ENCODE results near the gene ABHD14A.
A peak's percentile ranks its signal among the peaks of the same experiment; 100 is the strongest.
"Not testable (repeated sequence)": the region's sequence is repeated elsewhere in the genome, so short reads cannot be mapped to it uniquely, and the experiment has no call there.

The ABHD14A gene

DNA sequence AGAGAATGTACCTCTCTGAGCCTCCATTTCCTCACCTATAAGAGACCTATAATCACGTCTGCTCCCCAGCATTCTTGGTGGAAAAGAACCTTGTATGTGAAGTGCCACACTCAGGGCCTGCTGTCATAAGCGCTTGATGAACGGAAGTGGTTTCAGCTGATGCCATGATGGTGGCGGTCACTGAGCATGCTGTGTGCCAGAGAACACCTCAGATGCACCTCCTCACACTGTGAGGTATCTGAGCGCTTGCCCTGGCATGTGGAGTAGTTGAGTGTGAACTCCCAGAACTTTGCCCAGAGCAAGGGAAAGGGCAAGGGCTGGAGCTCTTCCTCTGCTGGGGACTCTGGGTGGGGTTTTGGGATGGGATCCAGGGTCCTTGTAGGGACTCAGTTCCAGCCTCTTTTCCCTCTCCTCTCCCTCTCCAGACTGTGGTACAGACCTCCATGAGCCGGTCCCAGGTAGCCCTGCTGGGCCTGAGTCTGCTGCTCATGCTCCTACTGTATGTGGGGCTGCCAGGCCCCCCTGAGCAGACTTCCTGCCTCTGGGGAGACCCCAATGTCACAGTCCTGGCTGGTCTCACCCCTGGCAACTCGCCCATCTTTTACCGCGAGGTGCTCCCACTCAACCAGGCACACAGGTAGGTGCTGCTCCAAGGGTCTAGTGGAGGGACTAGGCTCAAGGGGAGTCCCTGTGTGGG, 2.7 kb downstream of the ABHD14A start:
- no peak for DNase-seq

DNA sequence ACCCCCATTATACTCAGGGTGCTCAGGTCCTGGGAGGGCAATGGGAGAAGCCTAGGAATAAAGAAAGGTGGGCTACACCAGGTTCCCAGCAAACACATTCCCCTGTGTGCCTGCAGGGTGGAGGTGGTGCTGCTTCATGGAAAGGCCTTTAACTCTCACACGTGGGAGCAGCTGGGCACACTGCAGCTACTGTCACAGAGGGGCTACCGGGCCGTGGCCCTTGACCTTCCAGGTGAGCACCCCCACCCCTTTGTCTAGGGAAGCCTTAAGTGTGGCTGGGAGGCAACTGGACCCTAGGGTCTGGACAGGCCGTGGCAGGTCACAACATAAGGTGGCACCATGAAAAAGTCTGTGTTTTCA, 3.3 kb downstream of the ABHD14A start:
- DNase-seq = no peak

DNA sequence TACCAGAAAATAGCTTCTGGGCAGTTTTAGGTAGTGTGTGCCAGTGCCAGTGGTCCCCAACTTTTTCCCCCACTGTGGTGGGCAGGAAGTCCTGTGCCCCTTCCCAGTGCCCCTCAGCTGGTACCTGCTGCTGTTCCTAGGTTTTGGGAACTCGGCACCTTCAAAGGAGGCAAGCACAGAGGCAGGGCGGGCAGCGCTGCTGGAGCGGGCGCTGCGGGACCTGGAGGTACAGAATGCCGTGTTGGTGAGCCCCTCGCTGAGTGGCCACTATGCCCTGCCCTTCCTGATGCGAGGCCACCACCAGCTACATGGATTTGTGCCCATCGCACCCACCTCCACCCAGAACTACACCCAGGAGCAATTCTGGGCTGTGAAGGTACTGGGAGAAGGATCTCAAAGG, 5.4 kb downstream of the ABHD14A start:
- no peak for DNase-seq

DNA sequence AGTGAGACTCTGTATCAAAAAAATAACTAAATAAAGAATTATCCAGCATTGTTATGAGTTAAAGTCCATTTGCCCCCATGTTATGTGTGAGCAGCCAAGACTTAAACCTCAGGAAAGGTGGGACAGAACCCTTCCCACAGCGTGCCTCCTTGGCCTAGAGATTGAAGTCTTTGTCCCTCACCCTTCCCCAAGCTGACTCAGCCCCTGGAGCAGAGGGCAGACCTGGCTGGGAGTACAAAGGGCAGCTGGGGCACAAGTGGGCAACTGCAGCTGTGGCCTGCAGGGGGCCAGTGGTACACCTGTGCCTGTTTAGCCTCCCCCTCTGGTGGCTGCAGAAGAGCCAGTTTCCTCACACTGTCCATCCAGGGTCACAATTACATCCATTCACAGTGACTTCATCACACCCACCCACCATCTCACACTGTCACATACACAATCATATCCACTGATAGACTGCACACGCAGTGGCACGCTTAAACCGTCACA, 7.5 kb downstream of the ABHD14A start:
- DNase-seq = peak; percentile 15

DNA sequence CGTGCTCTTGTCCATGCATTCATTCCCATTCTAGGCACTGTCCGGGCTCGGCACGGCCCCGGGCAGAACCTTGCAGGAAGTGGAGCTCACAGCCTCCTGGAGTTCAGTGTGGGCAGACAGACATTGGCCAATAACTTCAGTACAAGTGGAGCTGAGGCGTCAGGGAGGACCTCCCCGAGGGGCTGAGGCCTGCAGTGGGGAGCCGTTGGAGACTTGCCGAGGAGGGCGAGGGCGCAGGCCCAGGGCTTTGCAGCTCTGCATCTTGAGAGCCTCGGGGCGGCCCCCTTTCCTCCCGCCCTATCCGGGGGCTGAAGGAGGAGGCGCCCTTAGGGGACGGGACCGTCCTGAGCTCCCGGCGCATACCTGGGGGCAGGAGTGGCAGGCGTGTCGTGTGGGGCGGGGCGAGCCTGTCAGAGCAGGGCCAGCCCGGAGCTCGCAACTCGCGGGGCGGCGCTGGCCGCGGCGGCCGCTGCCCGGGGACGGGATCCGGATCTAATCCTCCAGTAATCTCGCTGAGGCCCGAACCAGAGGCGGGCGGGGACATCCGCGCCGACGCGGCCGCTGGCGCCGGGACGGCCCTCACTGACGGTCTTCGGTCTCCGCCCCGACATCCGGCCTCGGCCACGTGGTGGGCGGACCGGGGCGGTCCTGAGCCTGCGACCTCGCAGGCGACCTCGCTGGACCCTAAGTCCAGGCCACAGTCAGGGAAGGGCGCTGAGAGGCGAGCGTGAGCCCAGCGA, 8.1 kb downstream of the ABHD14A start, which contains the start of gene ACY1:
Gene ACY1 (plus strand): TSS at position 698 of the 740 bp plus-strand sequence. CDS start 530 bp downstream, outside the sequence.
- DNase-seq = peak; percentile 36

DNA sequence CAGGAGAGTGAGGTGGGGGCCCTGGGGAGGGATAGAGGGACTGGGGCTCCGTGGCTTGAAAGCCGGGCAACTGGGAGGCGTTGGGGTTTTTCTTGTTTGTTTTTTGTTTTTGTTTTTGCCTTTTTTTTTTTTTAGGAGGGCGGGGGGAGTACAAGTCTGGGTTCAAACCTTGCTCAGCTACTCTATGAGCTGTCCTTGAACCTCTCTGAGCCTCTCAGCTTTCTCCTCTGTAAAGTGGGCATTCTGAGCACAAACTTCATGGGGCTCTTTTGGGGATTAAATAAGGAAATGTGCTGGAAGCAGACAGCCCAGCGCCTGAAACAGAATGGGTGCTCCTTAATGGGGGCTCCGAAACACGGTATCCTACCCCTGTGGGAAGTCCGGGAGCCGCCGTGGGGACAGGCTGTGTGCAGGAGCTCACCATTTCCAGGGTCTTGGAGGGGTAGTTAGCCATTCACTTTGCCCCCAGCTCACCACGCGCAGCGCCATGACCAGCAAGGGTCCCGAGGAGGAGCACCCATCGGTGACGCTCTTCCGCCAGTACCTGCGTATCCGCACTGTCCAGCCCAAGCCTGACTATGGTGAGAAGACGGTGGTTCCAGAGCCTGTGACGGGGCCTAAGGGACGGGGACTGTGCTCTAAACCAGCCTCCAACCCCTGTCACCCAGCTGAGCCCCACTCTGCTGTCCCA, 8.9 kb downstream of the ABHD14A start:
- DNase-seq = no peak

DNA sequence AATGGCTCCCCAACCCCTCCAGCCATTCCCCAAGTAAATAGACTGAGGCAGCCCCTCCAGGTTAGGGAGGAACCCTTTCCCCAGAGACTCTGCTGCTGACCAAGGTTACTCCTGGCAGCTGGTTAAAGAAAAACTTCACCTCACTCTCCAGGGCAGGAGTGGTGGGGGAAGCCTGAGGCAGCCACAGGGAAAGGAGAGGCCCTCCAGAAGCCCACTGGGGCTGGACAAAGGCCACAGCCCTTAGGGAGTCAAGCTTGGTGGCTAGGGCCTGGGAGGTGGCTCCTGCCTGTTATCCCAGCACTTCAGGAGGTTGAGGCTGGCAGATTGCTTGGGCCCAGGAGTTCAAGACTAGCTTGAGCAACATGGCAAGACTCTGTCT, 9.4 kb downstream of the ABHD14A start:
- no peak for DNase-seq

DNA sequence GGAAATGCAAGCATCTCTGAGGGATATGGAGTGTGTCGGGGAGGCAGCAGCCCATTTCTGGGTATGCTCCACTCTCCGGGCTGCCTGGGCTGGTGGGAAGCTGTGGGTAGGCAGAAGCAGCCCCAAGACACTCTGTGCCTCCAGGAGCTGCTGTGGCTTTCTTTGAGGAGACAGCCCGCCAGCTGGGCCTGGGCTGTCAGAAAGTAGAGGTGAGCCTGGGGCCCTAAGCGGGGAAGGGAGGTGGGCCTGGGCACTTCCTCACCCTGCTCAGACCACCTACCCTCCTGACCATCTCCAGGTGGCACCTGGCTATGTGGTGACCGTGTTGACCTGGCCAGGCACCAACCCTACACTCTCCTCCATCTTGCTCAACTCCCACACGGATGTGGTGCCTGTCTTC, 10.2 kb downstream of the ABHD14A start:
- no peak for DNase-seq

DNA sequence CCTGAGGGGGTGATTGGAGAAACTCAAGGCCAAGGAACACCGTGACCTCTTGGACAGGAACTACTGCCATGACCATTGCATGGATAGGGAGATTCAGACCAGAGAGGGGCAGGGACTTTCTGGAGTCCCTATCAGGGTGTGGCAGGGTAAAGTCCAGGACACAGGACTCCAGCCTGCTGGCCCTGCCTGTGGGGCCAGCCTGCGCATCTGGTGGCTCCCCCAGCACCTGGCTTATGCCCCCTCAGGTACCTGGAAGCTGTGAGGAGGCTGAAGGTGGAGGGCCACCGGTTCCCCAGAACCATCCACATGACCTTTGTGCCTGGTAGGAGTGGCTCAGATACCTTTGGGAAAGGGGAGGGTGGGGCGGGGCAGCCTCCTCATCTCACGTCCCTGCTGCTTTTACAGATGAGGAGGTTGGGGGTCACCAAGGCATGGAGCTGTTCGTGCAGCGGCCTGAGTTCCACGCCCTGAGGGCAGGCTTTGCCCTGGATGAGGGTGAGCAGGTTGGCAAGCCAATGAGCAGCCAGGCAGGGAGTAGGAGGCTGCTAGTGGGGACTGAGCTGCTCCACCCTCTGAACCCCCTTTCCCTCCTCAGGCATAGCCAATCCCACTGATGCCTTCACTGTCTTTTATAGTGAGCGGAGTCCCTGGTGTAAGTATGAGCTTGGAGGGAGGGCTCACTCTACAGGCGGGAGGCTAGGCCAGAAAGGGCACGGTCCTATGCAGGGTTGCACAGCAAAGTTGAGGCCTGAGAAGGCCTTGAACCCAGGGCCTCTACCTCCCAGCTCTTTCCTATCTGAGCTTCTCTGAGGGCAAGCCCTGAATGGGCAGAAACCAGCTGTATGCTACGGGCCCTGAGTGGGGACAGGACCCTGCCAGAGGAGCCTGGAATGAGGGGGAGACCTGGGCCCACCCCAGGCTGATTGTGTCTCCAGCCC, 11.4 kb downstream of the ABHD14A start:
- no peak for DNase-seq

DNA sequence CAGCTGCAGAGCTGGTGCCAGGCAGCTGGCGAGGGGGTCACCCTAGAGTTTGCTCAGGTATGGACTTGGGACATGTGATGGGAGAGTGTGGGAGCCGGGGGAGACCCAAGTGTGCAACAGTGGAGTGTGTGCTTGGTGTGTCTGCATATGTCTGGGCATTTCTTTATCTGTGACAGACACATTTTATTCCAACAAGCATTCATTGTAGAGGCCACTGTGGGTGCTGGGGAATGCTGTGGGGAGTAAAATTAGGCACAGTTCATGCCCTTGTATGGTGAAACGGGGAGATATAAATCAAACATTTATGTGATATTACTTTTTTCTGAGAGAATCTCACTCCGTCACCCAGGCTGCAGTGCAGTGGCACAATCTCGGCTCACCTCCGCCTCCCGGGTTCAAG, 12.7 kb downstream of the ABHD14A start:
- DNase-seq = no peak

DNA sequence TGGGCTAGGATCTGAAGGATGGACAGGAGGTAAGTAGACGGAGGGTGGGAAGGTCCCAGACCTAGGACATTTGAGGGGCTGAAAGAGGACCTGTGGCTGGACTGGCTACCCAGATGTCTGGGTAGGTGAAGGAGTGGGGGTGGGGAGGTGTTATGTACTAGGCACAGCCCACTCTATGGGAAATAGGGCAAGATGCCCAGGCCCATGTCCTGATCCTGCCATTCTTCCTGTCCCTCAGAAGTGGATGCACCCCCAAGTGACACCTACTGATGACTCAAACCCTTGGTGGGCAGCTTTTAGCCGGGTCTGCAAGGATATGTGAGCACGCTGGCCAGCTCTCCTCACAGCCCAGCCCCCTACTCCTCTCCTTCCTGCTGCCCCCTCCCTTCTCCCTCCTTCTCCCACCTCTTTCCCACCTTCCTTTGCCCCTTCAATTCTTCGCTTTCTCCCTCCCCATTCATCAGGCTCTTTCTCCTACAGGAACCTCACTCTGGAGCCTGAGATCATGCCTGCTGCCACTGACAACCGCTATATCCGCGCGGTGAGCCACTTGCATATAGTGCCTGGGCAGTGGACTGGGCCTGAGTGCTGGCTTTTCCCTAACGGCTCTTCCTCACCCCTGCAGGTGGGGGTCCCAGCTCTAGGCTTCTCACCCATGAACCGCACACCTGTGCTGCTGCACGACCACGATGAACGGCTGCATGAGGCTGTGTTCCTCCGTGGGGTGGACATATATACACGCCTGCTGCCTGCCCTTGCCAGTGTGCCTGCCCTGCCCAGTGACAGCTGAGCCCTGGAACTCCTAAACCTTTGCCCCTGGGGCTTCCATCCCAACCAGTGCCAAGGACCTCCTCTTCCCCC, 13.7 kb downstream of the ABHD14A start:
- no peak for DNase-seq

DNA sequence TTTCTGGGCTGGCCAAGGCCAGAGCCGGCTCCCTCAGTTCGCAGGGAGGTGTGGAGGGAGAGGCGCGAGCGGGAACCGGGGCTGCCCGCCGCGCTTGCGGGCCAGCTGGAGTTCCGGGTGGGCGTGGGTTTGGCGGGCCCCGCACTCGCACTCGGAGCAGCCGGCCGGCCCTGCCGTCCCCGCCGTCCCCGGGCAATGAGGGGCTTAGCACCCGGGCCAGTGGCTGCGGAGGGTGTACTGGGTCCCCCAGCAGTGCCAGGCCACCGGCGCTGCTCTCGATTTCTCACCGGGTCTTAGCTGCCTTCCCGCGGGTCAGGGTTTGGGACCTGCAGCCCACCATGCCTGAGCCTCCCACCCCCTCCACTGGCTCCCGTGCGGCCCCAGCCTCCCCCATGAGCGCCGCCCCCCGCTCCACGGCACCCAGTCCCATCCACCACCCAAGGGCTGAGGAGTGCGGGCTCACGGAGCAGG, 15.7 kb downstream of the ABHD14A start:
- not testable (repeated sequence) for DNase-seq

DNA sequence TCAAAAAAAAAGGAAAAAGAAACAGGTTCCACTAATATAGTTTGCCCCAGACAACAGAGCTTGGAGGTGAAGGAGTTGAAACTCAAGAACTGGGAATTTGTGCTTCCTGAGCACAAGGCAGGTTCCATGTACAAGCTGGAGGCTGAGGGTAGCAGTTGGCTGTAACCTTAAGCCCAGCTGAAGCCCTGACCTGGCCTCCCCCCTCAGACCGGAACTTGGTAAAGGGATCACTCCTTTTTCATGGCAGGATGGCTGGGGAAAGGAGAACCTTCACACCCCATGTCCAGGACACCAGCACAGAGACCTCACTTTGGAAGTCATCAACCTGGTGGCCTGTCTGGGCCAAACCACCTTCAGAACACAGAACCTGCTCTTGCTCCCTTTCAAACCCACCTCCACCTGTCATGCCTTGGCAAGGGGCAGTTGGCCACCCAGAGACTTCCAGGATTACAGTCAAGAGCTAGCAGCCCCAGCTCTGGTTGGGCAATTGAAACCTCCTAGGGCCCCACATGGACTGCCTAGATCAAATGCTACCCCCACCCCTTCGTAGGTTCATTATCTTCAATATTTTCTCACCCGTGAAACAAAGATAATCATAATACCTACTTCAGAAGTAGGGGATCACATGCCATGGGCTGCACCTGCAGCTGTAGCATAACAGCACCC, 17.3 kb downstream of the ABHD14A start:
- DNase-seq = no peak

DNA sequence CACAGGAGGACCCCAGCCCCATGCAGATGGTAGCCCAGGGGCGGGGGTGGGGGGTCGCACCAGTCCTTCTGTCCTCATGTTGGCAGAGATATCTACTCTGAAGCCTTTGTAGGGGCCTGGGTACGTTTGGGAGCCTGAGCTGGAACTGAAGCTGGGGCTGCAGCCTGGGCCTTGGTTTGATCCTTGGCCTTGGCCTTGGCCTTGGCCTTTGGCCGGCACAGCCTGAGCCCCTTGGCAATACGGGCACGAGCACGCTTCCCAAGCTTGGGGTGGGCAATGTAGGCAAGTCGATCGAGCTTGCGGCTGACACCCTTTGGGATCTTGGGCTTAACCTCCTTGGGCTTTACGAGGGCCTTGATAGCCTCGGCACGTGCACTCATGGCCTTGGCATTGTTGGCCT, 18.8 kb downstream of the ABHD14A start:
- DNase-seq = not testable (repeated sequence)

DNA sequence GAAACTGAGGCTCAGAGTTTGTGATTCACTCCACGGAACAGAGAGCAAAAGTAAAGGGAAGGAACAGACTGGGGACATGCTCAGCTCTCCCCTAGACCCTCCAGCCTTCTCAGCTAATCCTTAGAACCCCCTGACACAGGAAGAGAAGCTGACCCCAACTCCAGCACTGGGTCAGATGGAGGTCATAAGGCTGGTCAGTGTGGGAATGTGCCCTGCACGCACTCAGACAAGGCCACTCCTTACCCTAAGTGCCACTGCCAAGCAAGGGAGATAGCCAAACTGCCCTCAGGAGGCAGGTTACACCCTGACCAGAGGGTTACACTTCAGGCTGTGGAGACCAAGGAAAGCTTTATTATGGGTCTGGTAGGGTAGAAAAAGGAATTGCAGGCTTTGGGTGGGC, 19.7 kb downstream of the ABHD14A start:
- DNase-seq = no peak

DNA sequence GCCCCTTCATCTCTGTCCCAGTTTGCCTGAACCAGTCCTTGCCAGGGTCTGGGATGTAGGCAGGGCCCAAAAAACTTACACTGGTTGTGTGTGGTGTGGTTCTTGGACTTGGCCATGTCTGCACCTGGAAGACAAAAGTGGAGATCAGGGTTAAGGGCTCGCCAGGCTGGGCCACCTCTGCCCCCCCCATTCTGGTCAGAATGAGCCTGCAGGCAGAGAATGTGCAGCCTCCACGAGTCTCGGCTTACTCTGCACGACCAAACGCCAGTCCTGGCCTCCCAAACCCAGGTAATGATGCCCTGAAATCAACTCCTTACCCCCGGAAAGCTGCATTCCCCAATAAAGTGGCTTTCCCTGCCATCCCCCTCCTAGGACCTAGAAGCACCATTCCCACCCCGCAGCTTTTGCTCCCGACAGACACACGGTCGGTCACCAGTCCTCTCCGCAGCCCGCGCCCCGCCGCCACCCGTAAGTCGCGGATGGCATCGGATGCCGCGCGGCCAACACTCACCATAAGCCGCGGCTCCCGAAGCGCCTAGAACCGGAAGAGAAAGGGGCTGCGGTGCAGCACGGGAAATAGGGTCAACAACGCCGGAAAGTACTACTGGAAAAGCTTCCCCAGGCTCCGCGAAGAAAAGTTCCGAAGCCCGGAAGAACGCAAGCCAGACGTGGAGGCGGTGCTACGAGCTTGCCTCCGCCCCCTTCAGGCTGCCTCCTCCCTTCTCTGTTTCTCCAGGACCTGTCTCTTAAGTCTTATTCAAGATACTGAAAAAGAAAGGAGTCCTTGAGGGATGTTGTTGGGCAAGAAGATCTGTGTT, 20.7 kb downstream of the ABHD14A start, which contains the start of gene RPL29:
Gene RPL29 (minus strand): TSS at position 550 of the 818 bp plus-strand sequence. CDS start 434 bp downstream, at position 116.
- DNase-seq = peak; percentile 68

DNA sequence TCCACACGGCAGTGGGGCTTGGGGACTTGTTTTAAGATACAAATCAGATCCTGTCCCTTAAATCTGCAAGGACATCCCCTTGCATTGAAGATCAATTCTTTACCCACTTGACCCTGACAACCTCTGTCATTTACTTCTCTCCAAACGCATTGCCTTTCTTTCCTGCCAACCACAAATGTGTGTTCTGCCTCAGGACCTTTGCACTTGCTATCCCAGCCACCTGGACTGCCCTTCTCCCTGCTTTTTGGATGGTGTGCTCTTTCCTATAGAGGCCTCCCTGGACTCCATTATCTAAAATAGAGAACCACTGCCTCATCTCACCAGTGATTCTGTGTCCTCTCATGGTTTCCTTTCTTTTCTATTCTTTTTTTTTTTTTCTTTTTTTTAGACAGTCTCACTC, 22.3 kb downstream of the ABHD14A start:
- DNase-seq = no peak

DNA sequence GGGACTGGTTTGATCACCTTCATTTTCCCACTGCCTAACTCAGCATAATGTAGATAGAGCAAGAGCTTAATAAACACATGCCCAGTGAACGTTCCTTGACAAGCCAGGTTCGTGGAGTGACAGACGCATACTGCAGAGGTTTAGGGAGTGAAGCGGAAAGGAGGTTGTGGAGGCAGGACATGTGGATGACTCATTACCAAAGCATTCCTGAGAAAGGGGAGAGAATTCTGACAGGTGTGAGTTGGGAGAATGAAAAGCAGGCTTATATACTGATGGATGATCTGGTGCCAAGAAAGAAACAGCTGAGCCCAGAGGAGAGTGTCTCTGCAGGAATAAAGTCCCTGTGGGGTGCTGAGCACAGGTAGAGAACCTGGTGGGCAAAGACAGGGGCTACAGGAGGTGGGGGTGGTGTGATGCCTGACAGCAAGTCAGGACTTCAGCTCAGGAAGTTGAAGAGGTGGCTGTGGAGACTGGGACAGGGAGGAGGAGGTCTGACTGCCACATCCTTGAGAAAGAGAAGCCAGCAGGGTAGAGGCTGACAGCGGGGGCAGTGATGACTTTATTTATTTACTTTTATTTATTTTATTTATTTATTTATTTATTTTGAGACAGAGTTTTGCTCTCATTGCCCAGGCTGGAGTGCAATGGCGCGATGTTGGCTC, 23.2 kb downstream of the ABHD14A start:
- DNase-seq = no peak

DNA sequence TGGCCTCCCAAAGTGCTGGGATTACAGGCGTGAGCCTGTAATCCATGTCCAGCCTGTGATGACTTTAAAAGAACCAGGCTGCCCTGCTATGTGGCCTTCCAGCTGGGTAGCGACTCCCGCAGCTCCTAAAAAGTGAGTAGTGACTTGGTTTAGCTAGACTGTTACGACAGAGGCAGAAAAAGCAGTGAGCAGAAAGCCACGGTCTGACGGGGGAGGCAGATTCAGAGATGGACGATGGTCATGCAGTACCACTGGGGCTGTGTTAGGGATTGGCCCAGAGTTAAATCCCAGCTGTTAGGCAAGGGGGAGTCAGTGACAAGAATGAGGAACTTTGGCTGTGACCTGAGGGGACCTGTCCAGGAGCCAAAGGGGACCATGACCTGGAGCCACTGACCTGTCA, 23.9 kb downstream of the ABHD14A start:
- DNase-seq = no peak
